Thyroid gland (tissue), 4 donors: ENCODE results near the gene IFNL4. TPM values are rescaled to one million over a fixed set of nuclear protein-coding genes. Genes with fewer than 3 reads are reported as not detected.

Experiments
- DNase-seq, 2 donors: peaks; one replicate each; pipeline ENCODE4 v3.0.0-alpha.2; 2019
- H3K27ac ChIP-seq, 3 donors: fragments of 200-600 bp; sonication (generic); 1 replicate in 2 of 3; 2 replicates in 1 of 3; pipeline ENCODE4 v1.5.1; 2016 to 2019; ENCODE audit warnings: mild to moderate bottlenecking in 1 of 3, moderate library complexity in 1 of 3
- H3K27me3 ChIP-seq: fragments of 200-600 bp; sonication (generic); one replicate; pipeline ENCODE4 v1.5.1; 2019
- H3K36me3 ChIP-seq, 2 donors: fragments of 200-600 bp; sonication (generic); one replicate each; pipeline ENCODE4 v1.5.1; 2016 to 2019
- H3K4me1 ChIP-seq, 2 donors: fragments of 200-600 bp; sonication (generic); one replicate each; pipeline ENCODE4 v1.5.1; 2017 to 2019
- H3K4me3 ChIP-seq, 3 donors: fragments of 200-600 bp; sonication (generic); replicated peaks in 1 of 3; 1 replicate in 2 of 3; 2 replicates in 1 of 3; pipeline ENCODE4 v1.5.1; 2016; ENCODE audit warnings: mild to moderate bottlenecking in 1 of 3
- H3K9me3 ChIP-seq: fragments of 200-600 bp; sonication (generic); one replicate; pipeline ENCODE4 v1.5.1; 2017
- POLR2A ChIP-seq, 2 donors: fragments of 450-650 bp; IDR thresholded peaks; one replicate each; pipeline ENCODE4 v1.6.1; 2017; ENCODE audit warnings: antibody characterized with exemption in 2 of 2, mild to moderate bottlenecking in 2 of 2, moderate library complexity in 1 of 2
- whole genome bisulfite sequencing, 2 donors: methylation state at CpG; one replicate each; pipeline ENCODE4 v1.1.5; 2017; 5-methylcytosine and 5-hydroxymethylcytosine counted together
- intact Hi-C: fragments of 100-400 bp; cut with DNase I; formaldehyde crosslinking; loops from one replicate; pipeline ENCODE4 v1.15.1; 2023
- total RNA-seq, 4 donors: library from RNA; depleted of rRNA; stranded (reverse); fragments of >200 nt; gene quantifications; one replicate each; pipeline ENCODE4 v1.2.3, GENCODE V29; 2016
- TF ChIP-seq, protein P1 (sequence below), 6 experiments: fragments of 200-600 bp in 3 of 6; fragments of 450-650 bp in 3 of 6; sonication (generic) in 3 of 6; IDR thresholded peaks; one replicate each; pipeline ENCODE4 v1.5.1; 2016 to 2019; ENCODE audit warnings: antibody characterized with exemption in 6 of 6, mild to moderate bottlenecking in 2 of 6, inconsistent platforms in 1 of 6, moderate library complexity in 1 of 6

Gene IFNL4
- total RNA-seq, 4 donors from 2014 or later = not detected

DNA sequence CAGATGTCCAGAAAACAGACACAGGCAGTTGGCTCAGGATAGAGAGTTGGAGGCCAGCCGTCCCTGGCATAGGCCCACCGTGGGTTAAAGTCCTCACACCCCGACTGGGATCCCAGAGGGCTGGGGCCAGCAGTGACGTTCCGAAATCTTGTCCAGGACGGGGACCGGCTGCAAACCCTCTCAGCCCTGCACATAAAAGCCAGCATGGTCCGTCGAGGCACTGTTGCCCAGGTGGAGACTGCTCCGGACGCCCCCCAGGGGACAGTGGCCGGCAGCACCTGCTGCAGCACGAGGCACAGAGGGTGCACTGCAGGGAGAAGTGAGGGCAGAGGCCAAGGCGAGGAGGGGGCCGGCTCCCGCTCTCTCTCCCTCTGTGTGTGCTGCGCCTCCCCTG, 15.3 kb upstream of the IFNL4 start:
- Histone ChIP-seq H3K4me3 (no peak overlapping the region), H3K27me3 (peaks cover 17% of the 10 kb centered on the region), H3K36me3 (no peaks in the 10 kb centered on the region), H3K4me1 (peaks cover 0 to 17% of the 10 kb centered on the region in 2 donors), H3K9me3 (no peaks in the 10 kb centered on the region), H3K27ac (no peak overlapping the region)
- no peak for DNase-seq
- 15 to 19% methylated on average over 12 to 15 of the region's 17 CpGs for WGBS, 2 donors
- TF ChIP-seq, protein P1, sequence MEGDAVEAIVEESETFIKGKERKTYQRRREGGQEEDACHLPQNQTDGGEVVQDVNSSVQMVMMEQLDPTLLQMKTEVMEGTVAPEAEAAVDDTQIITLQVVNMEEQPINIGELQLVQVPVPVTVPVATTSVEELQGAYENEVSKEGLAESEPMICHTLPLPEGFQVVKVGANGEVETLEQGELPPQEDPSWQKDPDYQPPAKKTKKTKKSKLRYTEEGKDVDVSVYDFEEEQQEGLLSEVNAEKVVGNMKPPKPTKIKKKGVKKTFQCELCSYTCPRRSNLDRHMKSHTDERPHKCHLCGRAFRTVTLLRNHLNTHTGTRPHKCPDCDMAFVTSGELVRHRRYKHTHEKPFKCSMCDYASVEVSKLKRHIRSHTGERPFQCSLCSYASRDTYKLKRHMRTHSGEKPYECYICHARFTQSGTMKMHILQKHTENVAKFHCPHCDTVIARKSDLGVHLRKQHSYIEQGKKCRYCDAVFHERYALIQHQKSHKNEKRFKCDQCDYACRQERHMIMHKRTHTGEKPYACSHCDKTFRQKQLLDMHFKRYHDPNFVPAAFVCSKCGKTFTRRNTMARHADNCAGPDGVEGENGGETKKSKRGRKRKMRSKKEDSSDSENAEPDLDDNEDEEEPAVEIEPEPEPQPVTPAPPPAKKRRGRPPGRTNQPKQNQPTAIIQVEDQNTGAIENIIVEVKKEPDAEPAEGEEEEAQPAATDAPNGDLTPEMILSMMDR (IDR thresholded peaks at IDR 0.05) = no peak
- TF ChIP-seq POLR2A (IDR thresholded peaks at IDR 0.05) = no peak
- intact Hi-C loops = no loop called here

DNA sequence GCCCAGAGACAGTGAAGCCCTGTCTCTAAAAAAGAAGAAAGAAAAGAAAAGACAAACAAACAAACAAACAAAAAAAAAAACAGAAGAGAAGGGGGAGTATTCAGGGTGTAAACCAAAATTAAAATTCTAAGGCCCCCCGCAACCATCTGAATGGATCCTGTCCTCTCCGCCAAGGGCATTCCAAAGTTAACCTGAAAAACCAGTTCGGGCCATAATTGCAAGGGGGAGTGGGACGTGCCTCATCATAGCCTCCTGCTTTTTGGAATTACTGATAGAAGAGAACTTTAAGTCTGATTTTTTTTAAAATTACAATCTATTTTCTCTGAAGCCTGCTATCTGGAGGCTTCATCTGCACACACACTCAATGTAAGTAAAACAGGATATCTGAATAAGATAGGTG, 13.8 kb upstream of the IFNL4 start:
- Histone ChIP-seq H3K27ac (no peak overlapping the region), H3K4me1 (peaks cover 0 to 17% of the 10 kb centered on the region in 2 donors), H3K27me3 (peaks cover 17% of the 10 kb centered on the region), H3K4me3 (no peak overlapping the region), H3K36me3 (no peaks in the 10 kb centered on the region), H3K9me3 (no peaks in the 10 kb centered on the region)
- no peak for TF ChIP-seq POLR2A (IDR thresholded peaks at IDR 0.05)
- TF ChIP-seq, protein P1 (IDR thresholded peaks at IDR 0.05) = no peak
- intact Hi-C loops = no loop called here
- DNase-seq = no peak
- WGBS, 2 donors = 75 to 83% methylated on average over 4 of the region's 4 CpGs

DNA sequence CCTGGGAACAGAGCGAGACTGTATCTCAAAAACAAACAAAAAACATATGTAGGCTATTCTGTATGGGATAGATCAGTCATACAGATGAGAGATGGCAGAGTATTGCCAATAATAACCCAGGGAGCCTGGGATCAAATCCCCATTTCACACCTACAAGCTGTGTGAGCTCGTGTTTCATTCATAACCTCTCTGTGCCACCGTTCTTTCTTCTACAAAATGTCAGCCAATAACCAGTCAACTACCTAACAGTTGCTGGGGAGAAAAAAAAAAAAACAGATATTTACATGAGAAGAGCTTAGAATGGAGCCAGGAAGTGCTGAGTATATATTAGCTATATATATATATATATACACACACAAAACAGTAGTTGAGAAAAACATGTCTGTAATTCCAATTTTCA, 13.0 kb upstream of the IFNL4 start:
- H3K4me1 ChIP-seq = peaks cover 0 to 17% of the 10 kb centered on the region in 2 donors
- intact Hi-C loops = no loop called here
- TF ChIP-seq POLR2A (IDR thresholded peaks at IDR 0.05) = no peak
- TF ChIP-seq, protein P1 (IDR thresholded peaks at IDR 0.05) = no peak
- no peak for DNase-seq
- H3K4me3 ChIP-seq = no peak overlapping the region
- H3K27ac ChIP-seq = no peak overlapping the region
- H3K36me3 ChIP-seq = no peaks in the 10 kb centered on the region
- peaks cover 17% of the 10 kb centered on the region for H3K27me3 ChIP-seq
- H3K9me3 ChIP-seq = no peaks in the 10 kb centered on the region
- 86 to 88% methylated on average over 3 of the region's 3 CpGs for WGBS, 2 donors

DNA sequence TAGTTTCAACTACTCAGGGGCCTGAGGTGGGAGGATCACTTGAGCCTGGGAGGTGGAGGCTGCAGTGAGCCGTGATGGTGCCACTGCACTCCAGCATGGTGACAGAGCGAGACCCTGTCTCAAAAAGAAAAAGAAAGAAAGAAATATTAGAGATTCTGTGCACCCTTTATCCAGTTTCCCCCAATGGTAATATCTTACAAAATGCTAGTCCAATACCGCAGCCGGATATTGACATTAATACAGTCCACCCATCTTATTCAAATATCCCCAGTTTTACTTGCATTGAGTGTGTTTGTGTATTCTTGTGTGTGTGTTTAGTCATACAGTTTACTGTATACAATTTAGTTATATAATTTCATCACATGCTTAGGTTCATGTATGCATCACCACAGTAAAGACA, 8.6 kb upstream of the IFNL4 start:
- Histone ChIP-seq H3K4me1 (no peaks in the 10 kb centered on the region), H3K9me3 (no peaks in the 10 kb centered on the region), H3K27ac (no peak overlapping the region), H3K27me3 (no peaks in the 10 kb centered on the region), H3K36me3 (no peaks in the 10 kb centered on the region), H3K4me3 (no peak overlapping the region)
- TF ChIP-seq, protein P1 (IDR thresholded peaks at IDR 0.05) = no peak
- no peak for TF ChIP-seq POLR2A (IDR thresholded peaks at IDR 0.05)
- no peak for DNase-seq
- 94% methylated on average over 4 of the region's 4 CpGs for WGBS, 2 donors
- intact Hi-C loops = no loop called here

DNA sequence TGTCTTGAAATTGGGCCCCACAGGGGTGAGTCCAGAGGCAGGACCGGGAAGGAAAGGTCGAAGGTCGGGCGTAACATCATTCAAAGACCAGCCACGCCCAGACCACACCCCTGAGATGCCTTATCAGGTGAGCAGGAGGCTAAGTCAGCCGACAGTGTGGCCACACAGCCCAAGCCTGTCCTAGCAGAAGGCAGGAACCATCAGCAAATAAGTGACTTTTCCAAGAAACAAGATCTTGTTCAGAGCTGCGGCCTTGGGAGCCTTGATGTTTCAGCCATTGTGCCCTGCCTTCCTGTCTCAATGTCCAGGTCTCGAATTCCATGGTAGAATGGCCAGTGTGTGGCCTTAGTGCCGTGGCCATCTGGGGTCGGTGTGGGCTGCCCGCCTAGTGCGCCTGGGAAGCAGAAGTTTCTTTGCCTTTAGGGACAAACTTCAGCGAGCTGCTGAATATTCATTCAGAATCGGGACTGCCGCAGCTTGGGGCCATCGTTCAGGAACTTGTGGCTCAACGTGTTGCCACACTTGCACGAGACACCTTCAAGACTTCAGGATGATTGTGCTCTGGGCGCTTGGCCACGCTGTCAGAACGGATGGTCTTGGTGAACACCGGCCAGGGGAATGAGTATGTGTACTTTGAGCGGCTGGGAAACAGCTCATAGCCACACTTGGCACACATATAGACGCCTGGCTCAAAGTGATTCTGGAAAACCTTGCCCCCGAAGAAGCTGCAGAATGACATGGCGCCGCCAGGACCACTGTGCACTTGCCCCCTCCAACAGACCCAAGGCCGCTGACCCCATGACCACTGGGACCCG, 6.1 kb upstream of the IFNL4 start:
- no peak overlapping the region for H3K4me3 ChIP-seq
- no peaks in the 10 kb centered on the region for H3K9me3 ChIP-seq
- no peaks in the 10 kb centered on the region for H3K4me1 ChIP-seq
- intact Hi-C loops = no loop called here
- no peak overlapping the region for H3K27ac ChIP-seq
- WGBS, 2 donors = 85 to 88% methylated on average over 21 to 27 of the region's 29 CpGs
- TF ChIP-seq, protein P1 (IDR thresholded peaks at IDR 0.05) = no peak
- H3K36me3 ChIP-seq = no peaks in the 10 kb centered on the region
- no peaks in the 10 kb centered on the region for H3K27me3 ChIP-seq
- no peak for DNase-seq
